OCI-LY1 (cell line): Measurements from ENCODE around the gene ZSWIM3.

Experiments used
- H2AFZ ChIP-seq: fragments of 200-600 bp; sonication (generic), shearing (Covaris generic); 2 replicates; pipeline ENCODE4 v1.6.0; 2014; ENCODE audit warnings: antibody characterized with exemption, mild to moderate bottlenecking, low read length
- H3F3A ChIP-seq: fragments of 200-600 bp; sonication (generic), shearing (Covaris generic); 2 replicates; pipeline ENCODE4 v1.6.0; 2014; ENCODE audit warnings: mild to moderate bottlenecking, antibody characterized with exemption, low read length, moderate library complexity; ENCODE audit not compliant: insufficient read depth
- H3K27ac ChIP-seq: fragments of 200-600 bp; sonication (generic); 2 replicates; pipeline ENCODE4 v1.5.1; 2014; ENCODE audit warnings: low read length, mixed run types, mild to moderate bottlenecking, low read depth; ENCODE audit not compliant: poor library complexity, severe bottlenecking
- H3K27me3 ChIP-seq: fragments of 200-600 bp; sonication (generic); 2 replicates; pipeline ENCODE4 v1.6.0; 2014; ENCODE audit warnings: antibody characterized with exemption, mild to moderate bottlenecking, low read length, moderate library complexity; ENCODE audit not compliant: insufficient read depth
- H3K36me3 ChIP-seq: fragments of 200-600 bp; sonication (generic); 2 replicates; pipeline ENCODE4 v1.6.1; 2014; ENCODE audit warnings: mild to moderate bottlenecking, antibody characterized with exemption, low read length, moderate library complexity, mixed read lengths; ENCODE audit not compliant: insufficient read depth
- H3K4me1 ChIP-seq: fragments of 200-600 bp; sonication (generic); 2 replicates; pipeline ENCODE4 v1.5.1; 2014; ENCODE audit warnings: mild to moderate bottlenecking, low read length, moderate library complexity; ENCODE audit not compliant: insufficient read depth, severe bottlenecking
- H3K4me2 ChIP-seq: fragments of 200-600 bp; sonication (generic), shearing (Covaris generic); 2 replicates; pipeline ENCODE4 v1.6.1; 2014; ENCODE audit warnings: low read length
- H3K4me3 ChIP-seq: fragments of 200-600 bp; sonication (generic); 2 replicates; pipeline ENCODE4 v1.5.1; 2014; ENCODE audit warnings: low read length, low read depth, mild to moderate bottlenecking, mixed read lengths; ENCODE audit not compliant: poor library complexity, severe bottlenecking
- H3K79me2 ChIP-seq: fragments of 200-600 bp; shearing (Covaris generic); 2 replicates; pipeline ENCODE4 v1.6.1; 2016; ENCODE audit warnings: mixed run types, low read length, mixed read lengths; ENCODE audit not compliant: insufficient read depth
- H3K9ac ChIP-seq: fragments of 200-600 bp; sonication (generic), shearing (Covaris generic); 2 replicates; pipeline ENCODE4 v1.6.1; 2014; ENCODE audit warnings: mild to moderate bottlenecking, low read length, mixed read lengths
- H3K9me2 ChIP-seq: fragments of 200-600 bp; sonication (generic), shearing (Covaris generic); 2 replicates; pipeline ENCODE4 v1.6.1; 2014; ENCODE audit warnings: low read depth, mild to moderate bottlenecking, low read length, mixed read lengths
- H3K9me3 ChIP-seq: fragments of 200-600 bp; shearing (Covaris generic); 2 replicates; pipeline ENCODE4 v1.6.1; 2014; ENCODE audit warnings: low read length, mixed read lengths
- H4K20me1 ChIP-seq: fragments of 200-600 bp; sonication (generic), shearing (Covaris generic); 2 replicates; pipeline ENCODE4 v1.6.0; 2016; ENCODE audit warnings: mild to moderate bottlenecking, low read length; ENCODE audit not compliant: insufficient read depth
- CTCF ChIP-seq: fragments of 200-600 bp; sonication (generic), shearing (Covaris generic); IDR thresholded peaks from 2 replicates; pipeline ENCODE4 v1.5.1; 2017; ENCODE audit warnings: mild to moderate bottlenecking, antibody characterized with exemption, low read length, moderate library complexity, mixed read lengths
- EZH2 ChIP-seq: fragments of 200-600 bp; sonication (generic), shearing (Covaris generic); IDR thresholded peaks from 2 replicates; pipeline ENCODE4 v1.8.0; 2017; ENCODE audit warnings: borderline replicate concordance, mixed run types, mild to moderate bottlenecking, antibody characterized with exemption, low read length, moderate library complexity, mixed read lengths

Gene ZSWIM3

GRCh38 chr20:45857882-45858216 is 435 bp downstream of the ZSWIM3 start:
- no peak overlapping the region for H2AFZ ChIP-seq
- no peaks in the 10 kb centered on the region for H4K20me1 ChIP-seq
- H3K9me2 ChIP-seq = no peaks in the 10 kb centered on the region
- H3K79me2 ChIP-seq = peaks cover 7% of the 10 kb centered on the region; the same call in 1 of the 2 replicates
- H3K27ac ChIP-seq = peak overlapping the region; percentile 77
- H3F3A ChIP-seq = no peaks in the 10 kb centered on the region
- peak overlapping the region; percentile 73 for H3K9ac ChIP-seq
- H3K4me2 ChIP-seq = peak overlapping the region; percentile 79
- H3K4me1 ChIP-seq = peaks cover 41% of the 10 kb centered on the region
- no peaks in the 10 kb centered on the region for H3K27me3 ChIP-seq
- TF ChIP-seq EZH2 = no peak
- TF ChIP-seq CTCF = no peak
- H3K9me3 ChIP-seq = no peaks in the 10 kb centered on the region
- peak overlapping the region; percentile 84 for H3K4me3 ChIP-seq
- H3K36me3 ChIP-seq = peaks cover 8% of the 10 kb centered on the region; the same call in 1 of the 2 replicates

GRCh38 chr20:45859916-45860315 is 2.5 kb downstream of the ZSWIM3 start:
- Histone ChIP-seq H3K27me3 (no peaks in the 10 kb centered on the region), H3K4me2 (no peak overlapping the region), H3K9ac (no peak overlapping the region), H3F3A (no peaks in the 10 kb centered on the region), H3K79me2 (peaks cover 7% of the 10 kb centered on the region; the same call in 1 of the 2 replicates), H3K4me1 (peaks cover 41% of the 10 kb centered on the region), H3K36me3 (no peaks in the 10 kb centered on the region), H3K9me2 (no peaks in the 10 kb centered on the region), H3K9me3 (no peaks in the 10 kb centered on the region), H3K27ac (no peak overlapping the region), H4K20me1 (no peaks in the 10 kb centered on the region), H2AFZ (no peak overlapping the region), H3K4me3 (no peak overlapping the region)
- TF ChIP-seq EZH2 (no peak), CTCF (no peak)

- no peak overlapping the region for H3K27ac ChIP-seq
- no peak overlapping the region; the same call in 1 of the 2 replicates for H3K4me2 ChIP-seq
Measured at GRCh38 chr20:45860560-45861220, 3.3 kb downstream of the ZSWIM3 start.

More at GRCh38 chr20:45860560-45861220, 3.3 kb downstream of the ZSWIM3 start:
- no peaks in the 10 kb centered on the region for H3F3A ChIP-seq
- peaks cover 6% of the 10 kb centered on the region; the same call in 1 of the 2 replicates for H3K79me2 ChIP-seq
- H3K27me3 ChIP-seq = no peaks in the 10 kb centered on the region
- H3K4me1 ChIP-seq = peaks cover 40% of the 10 kb centered on the region
- TF ChIP-seq CTCF (no peak), EZH2 (no peak)
- no peak overlapping the region for H3K9ac ChIP-seq
- H2AFZ ChIP-seq = no peak overlapping the region
- H4K20me1 ChIP-seq = no peaks in the 10 kb centered on the region
- no peaks in the 10 kb centered on the region for H3K36me3 ChIP-seq
- H3K9me3 ChIP-seq = no peaks in the 10 kb centered on the region
- no peak overlapping the region for H3K4me3 ChIP-seq
- no peaks in the 10 kb centered on the region for H3K9me2 ChIP-seq
